ENCODE results near the gene PRSS53. TPM values are rescaled to one million over a fixed set of nuclear protein-coding genes. Genes with fewer than 3 reads are reported as not detected.
"Not testable (repeated sequence)": the region's sequence is repeated elsewhere in the genome, so short reads cannot be mapped to it uniquely, and the experiment has no call there.

PRSS53 gene
- total RNA-seq, 1 donor from 2014 or later, result 1.2 TPM

DNA sequence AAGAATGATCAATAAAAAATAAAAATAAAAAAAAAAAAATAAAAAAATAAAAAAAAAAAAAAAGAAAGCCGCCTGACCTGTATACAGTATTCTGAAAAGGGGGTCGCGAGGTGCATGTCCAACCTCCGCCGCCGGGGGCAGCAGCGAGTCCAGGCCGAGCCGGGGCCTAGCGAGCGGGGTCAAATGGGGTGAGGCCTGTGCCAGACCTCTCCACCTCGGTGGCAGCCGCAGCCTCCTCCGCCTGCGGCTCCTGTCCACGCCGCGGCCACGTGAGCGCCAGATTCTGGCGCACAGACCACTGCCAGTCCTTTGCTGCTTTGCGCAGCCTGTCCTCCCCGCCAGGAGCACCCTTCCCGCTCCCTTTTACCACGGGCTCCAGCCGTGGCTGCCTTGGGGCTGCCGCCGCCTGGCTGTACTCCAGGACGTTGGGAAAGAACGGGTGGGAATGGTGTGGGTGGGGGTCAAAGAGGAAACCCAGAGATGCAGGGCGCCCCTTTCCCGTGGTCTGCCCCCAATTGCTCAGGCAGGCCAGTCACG, 17.0 kb upstream of the PRSS53 start:
- TF ChIP-seq, protein P1, sequence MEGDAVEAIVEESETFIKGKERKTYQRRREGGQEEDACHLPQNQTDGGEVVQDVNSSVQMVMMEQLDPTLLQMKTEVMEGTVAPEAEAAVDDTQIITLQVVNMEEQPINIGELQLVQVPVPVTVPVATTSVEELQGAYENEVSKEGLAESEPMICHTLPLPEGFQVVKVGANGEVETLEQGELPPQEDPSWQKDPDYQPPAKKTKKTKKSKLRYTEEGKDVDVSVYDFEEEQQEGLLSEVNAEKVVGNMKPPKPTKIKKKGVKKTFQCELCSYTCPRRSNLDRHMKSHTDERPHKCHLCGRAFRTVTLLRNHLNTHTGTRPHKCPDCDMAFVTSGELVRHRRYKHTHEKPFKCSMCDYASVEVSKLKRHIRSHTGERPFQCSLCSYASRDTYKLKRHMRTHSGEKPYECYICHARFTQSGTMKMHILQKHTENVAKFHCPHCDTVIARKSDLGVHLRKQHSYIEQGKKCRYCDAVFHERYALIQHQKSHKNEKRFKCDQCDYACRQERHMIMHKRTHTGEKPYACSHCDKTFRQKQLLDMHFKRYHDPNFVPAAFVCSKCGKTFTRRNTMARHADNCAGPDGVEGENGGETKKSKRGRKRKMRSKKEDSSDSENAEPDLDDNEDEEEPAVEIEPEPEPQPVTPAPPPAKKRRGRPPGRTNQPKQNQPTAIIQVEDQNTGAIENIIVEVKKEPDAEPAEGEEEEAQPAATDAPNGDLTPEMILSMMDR (IDR thresholded peaks at IDR 0.05; ENCODE audit: borderline replicate concordance), result peak; percentile 82
- H3K4me3 ChIP-seq, result peak overlapping the region; percentile 54
- H3K9me3 ChIP-seq (replicated peaks), result no peaks in the 10 kb centered on the region
- H3K36me3 ChIP-seq, result peaks cover 16% of the 10 kb centered on the region
- peak; percentile 91 for DNase-seq
- intact Hi-C loops (cut with micrococcal nuclease), result no loop called here
- H3K27ac ChIP-seq (replicated peaks), result peak overlapping the region; percentile 88
- peaks cover 31% of the 10 kb centered on the region for H3K4me1 ChIP-seq
- no peaks in the 10 kb centered on the region for H3K27me3 ChIP-seq (ENCODE audit: low read depth)

- H3K9me3 ChIP-seq (replicated peaks); H3K36me3 ChIP-seq; H3K27ac ChIP-seq (replicated peaks); intact Hi-C loops (cut with micrococcal nuclease); H3K4me3 ChIP-seq; H3K27me3 ChIP-seq (ENCODE audit: low read depth); H3K4me1 ChIP-seq; DNase-seq: not testable (repeated sequence)
Measured at GRCh38 chr16:31100876-31101641, 12.3 kb upstream of the PRSS53 start.

DNA sequence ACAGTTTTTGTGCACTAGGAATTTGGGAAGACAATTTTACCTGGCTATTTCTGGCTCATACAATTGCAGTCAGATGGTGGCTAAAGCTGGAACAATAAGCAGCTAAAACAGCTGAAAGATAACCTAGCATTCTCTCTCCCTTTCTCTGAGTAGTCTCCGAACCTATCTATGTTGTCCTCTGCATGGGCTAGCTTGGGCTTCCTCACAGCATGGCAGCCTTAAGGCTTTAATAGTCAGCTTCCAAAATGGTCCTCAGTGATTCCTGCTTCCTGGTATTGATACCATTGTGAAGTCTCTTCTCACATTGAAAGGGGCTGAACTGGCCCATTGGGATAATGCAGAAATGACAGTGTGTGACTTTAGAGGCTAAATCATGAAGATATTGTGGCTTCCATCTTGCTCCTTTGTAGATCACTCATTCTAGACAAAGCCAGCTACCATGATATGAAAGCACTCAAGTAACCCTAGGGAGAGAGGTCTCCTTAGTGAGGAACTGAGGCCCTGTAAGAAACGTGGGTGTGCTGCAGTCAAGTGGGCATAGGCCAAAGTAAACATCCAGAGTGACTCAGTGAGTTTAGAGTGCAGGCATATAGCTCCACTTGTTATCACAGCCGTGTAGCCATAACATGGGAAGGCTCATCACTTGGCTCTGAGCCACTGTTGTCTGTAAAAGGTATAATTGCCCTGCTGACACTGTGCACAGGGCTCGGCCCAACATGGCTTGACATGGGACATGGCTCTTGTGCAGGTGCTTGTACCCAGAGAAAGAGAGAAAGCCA, 11.3 kb upstream of the PRSS53 start:
- Histone ChIP-seq H3K27me3 (ENCODE audit: low read depth) (no peaks in the 10 kb centered on the region), H3K36me3 (no peaks in the 10 kb centered on the region), H3K4me1 (peaks cover 6% of the 10 kb centered on the region), H3K27ac (replicated peaks) (no peak overlapping the region), H3K9me3 (replicated peaks) (peaks cover 6% of the 10 kb centered on the region), H3K4me3 (no peak overlapping the region)
- no peak for DNase-seq
- TF ChIP-seq, protein P1 (IDR thresholded peaks at IDR 0.05; ENCODE audit: borderline replicate concordance), result no peak
- intact Hi-C loops (cut with micrococcal nuclease), result no loop called here

DNA sequence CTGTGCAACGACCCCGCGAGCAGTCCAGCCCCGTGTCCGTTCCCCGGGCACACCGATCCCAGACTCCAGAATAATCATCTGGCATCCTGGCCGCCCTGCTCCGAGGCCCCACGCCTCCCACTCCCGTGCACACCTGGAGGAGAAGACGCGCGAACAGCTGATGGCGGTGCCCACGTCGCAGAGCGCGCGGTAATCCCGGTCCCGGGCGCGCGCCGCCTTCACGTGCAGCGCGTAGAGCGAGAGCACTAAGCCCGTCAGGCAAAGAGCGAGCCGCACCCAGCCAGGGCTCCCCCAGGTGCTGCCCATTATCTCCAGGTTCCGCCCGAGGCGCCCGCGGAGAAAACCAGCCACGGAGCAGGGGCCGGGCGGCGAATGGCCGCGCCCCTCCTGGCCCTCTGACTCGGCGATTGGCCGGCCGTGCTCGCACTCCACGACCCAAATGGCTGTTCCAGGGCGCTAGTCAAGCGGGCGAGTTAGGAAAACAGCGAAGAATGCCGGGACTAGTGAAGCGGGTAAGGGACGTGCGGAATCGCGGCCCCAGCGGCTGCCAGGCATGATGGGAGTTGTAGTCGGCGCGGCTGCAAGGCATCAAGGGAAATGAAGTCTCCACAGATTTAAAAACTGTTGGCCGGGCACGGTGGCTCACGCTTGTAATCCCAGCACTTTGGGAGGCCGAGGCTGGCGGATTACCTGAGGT, 5.8 kb upstream of the PRSS53 start, which contains the start of gene VKORC1:
Gene VKORC1, minus strand, starts transcription at position 374 of the 697 bp plus-strand sequence. Its CDS starts 68 bp downstream, at position 306.
- peak within 1 kb of the TSS; percentile 92 for H3K27ac ChIP-seq (replicated peaks)

DNA sequence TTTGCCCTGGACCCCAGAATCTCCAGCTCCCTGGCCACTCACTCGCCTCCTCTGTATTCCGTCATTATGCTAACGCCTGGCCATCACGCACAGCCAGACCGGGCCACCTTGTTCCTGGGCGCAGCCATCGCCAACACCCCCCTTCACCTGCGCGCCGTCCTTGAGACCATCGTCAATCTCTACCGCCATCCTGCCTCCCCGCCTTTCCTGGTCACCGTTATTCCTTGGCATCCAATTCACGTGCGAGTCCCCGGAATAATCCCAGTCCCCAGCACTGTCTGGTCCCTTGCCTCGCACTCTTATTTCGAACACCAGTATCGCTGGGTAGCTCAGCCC, 5.3 kb upstream of the PRSS53 start:
- Histone ChIP-seq H3K36me3 (peaks cover 17% of the 10 kb centered on the region), H3K4me3 (peak overlapping the region; percentile 94), H3K9me3 (replicated peaks) (no peaks in the 10 kb centered on the region), H3K27me3 (ENCODE audit: low read depth) (no peaks in the 10 kb centered on the region), H3K4me1 (peaks cover 24% of the 10 kb centered on the region), H3K27ac (replicated peaks) (peak overlapping the region; percentile 92)
- intact Hi-C loops (cut with micrococcal nuclease), result no loop called here
- DNase-seq, result no peak
- TF ChIP-seq, protein P1 (IDR thresholded peaks at IDR 0.05; ENCODE audit: borderline replicate concordance), result no peak

More for the DNA sequence above, 5.8 kb upstream of the PRSS53 start, which contains the start of gene VKORC1:
- Histone ChIP-seq H3K27me3 (ENCODE audit: low read depth) (no peaks in the 10 kb centered on the region), H3K9me3 (replicated peaks) (no peaks in the 10 kb centered on the region), H3K4me3 (peak within 1 kb of the TSS; percentile 94), H3K4me1 (peaks cover 24% of the 10 kb centered on the region), H3K36me3 (peaks cover 12% of the 10 kb centered on the region)
- TF ChIP-seq, protein P1 (IDR thresholded peaks at IDR 0.05; ENCODE audit: borderline replicate concordance), result peak; percentile 12
- intact Hi-C loops (cut with micrococcal nuclease), result no loop called here
- DNase-seq, result peak; percentile 95
